ENCODE data around the gene CHCHD6.

DNA sequence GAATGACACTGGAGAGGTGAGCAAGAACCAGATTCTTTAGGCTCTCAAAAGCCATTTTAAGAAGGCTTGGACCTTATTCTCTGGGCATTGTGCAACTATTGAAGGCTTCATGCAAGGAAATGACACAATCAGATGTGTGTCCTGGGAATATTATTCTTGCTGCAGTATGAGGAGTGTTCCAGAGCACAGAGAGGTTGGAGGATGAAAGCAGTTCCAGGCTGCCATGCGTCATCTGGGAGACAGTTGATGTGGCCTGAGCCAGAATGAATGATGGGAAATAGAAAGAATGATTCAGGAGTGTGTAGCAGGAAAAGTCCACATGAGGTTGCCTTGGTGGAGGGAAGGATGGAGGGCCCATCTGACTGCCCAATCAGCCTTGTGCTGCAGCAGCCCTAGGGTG, 123.1 kb downstream of the CHCHD6 start:
- TF ChIP-seq, protein P1, sequence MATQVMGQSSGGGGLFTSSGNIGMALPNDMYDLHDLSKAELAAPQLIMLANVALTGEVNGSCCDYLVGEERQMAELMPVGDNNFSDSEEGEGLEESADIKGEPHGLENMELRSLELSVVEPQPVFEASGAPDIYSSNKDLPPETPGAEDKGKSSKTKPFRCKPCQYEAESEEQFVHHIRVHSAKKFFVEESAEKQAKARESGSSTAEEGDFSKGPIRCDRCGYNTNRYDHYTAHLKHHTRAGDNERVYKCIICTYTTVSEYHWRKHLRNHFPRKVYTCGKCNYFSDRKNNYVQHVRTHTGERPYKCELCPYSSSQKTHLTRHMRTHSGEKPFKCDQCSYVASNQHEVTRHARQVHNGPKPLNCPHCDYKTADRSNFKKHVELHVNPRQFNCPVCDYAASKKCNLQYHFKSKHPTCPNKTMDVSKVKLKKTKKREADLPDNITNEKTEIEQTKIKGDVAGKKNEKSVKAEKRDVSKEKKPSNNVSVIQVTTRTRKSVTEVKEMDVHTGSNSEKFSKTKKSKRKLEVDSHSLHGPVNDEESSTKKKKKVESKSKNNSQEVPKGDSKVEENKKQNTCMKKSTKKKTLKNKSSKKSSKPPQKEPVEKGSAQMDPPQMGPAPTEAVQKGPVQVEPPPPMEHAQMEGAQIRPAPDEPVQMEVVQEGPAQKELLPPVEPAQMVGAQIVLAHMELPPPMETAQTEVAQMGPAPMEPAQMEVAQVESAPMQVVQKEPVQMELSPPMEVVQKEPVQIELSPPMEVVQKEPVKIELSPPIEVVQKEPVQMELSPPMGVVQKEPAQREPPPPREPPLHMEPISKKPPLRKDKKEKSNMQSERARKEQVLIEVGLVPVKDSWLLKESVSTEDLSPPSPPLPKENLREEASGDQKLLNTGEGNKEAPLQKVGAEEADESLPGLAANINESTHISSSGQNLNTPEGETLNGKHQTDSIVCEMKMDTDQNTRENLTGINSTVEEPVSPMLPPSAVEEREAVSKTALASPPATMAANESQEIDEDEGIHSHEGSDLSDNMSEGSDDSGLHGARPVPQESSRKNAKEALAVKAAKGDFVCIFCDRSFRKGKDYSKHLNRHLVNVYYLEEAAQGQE (IDR thresholded peaks at IDR 0.05; ENCODE audit: insufficient read depth in 1 of 2, low read depth in 2 of 2, low read length in 2 of 2) = no peak
- TF ChIP-seq POLR2AphosphoS5 (IDR thresholded peaks at IDR 0.05; ENCODE audit: low read depth, low read length) = no peak
- no peak for TF ChIP-seq SIN3A (IDR thresholded peaks at IDR 0.05; ENCODE audit: borderline replicate concordance, insufficient read depth, low read length)
